ENCODE data around the gene CAMTA1.
"Not testable (repeated sequence)": the region's sequence is repeated elsewhere in the genome, so short reads cannot be mapped to it uniquely, and the experiment has no call there.

CAMTA1 gene

GRCh38 chr1:7149080-7149838 is 364.0 kb downstream of the CAMTA1 start:
- no peak for DNase-seq (ENCODE audit: low read depth)

GRCh38 chr1:7150724-7151280 is 365.5 kb downstream of the CAMTA1 start:
- no peak for DNase-seq (ENCODE audit: low read depth)

GRCh38 chr1:7151978-7152377 is 366.7 kb downstream of the CAMTA1 start:
- no peak for DNase-seq (ENCODE audit: low read depth)

- no peak for DNase-seq (ENCODE audit: low read depth)
Observed at GRCh38 chr1:7152655-7153054, 367.4 kb downstream of the CAMTA1 start.

- no peak for DNase-seq (ENCODE audit: low read depth)
Observed at GRCh38 chr1:7153464-7153863, 368.2 kb downstream of the CAMTA1 start.

- DNase-seq (ENCODE audit: low read depth), result no peak
Observed at GRCh38 chr1:7159116-7159781, 374.0 kb downstream of the CAMTA1 start.

- DNase-seq (ENCODE audit: low read depth), result not testable (repeated sequence)
Observed at GRCh38 chr1:7168554-7168953, 383.3 kb downstream of the CAMTA1 start.

GRCh38 chr1:7171168-7171567 is 385.9 kb downstream of the CAMTA1 start:
- DNase-seq (ENCODE audit: low read depth), result no peak

- DNase-seq (ENCODE audit: low read depth), result no peak
Observed at GRCh38 chr1:7171574-7171973, 386.3 kb downstream of the CAMTA1 start.

GRCh38 chr1:7172804-7173203 is 387.6 kb downstream of the CAMTA1 start:
- DNase-seq (ENCODE audit: low read depth), result no peak

GRCh38 chr1:7174561-7174960 is 389.3 kb downstream of the CAMTA1 start:
- DNase-seq (ENCODE audit: low read depth), result no peak

- DNase-seq (ENCODE audit: low read depth), result no peak
Observed at GRCh38 chr1:7174980-7175906, 390.0 kb downstream of the CAMTA1 start.

- no peak for DNase-seq (ENCODE audit: low read depth)
Observed at GRCh38 chr1:7177021-7177420, 391.8 kb downstream of the CAMTA1 start.

- no peak for DNase-seq (ENCODE audit: low read depth)
Observed at GRCh38 chr1:7177438-7178146, 392.3 kb downstream of the CAMTA1 start.

GRCh38 chr1:7178336-7178735 is 393.1 kb downstream of the CAMTA1 start:
- DNase-seq (ENCODE audit: low read depth), result no peak

GRCh38 chr1:7178741-7179140 is 393.5 kb downstream of the CAMTA1 start:
- DNase-seq (ENCODE audit: low read depth), result no peak

- no peak for DNase-seq (ENCODE audit: low read depth)
Observed at GRCh38 chr1:7185721-7186120, 400.5 kb downstream of the CAMTA1 start.

GRCh38 chr1:7186382-7187111 is 401.3 kb downstream of the CAMTA1 start:
- DNase-seq (ENCODE audit: low read depth), result no peak

GRCh38 chr1:7187112-7187493 is 401.8 kb downstream of the CAMTA1 start:
- no peak for DNase-seq (ENCODE audit: low read depth)

GRCh38 chr1:7190261-7190660 is 405.0 kb downstream of the CAMTA1 start:
- DNase-seq (ENCODE audit: low read depth), result no peak

- no peak for DNase-seq (ENCODE audit: low read depth)
Observed at GRCh38 chr1:7192453-7192852, 407.2 kb downstream of the CAMTA1 start.
